ENCODE data around the gene GTF2H2C.
"Not testable (repeated sequence)": the region's sequence is repeated elsewhere in the genome, so short reads cannot be mapped to it uniquely, and the experiment has no call there.

DNA sequence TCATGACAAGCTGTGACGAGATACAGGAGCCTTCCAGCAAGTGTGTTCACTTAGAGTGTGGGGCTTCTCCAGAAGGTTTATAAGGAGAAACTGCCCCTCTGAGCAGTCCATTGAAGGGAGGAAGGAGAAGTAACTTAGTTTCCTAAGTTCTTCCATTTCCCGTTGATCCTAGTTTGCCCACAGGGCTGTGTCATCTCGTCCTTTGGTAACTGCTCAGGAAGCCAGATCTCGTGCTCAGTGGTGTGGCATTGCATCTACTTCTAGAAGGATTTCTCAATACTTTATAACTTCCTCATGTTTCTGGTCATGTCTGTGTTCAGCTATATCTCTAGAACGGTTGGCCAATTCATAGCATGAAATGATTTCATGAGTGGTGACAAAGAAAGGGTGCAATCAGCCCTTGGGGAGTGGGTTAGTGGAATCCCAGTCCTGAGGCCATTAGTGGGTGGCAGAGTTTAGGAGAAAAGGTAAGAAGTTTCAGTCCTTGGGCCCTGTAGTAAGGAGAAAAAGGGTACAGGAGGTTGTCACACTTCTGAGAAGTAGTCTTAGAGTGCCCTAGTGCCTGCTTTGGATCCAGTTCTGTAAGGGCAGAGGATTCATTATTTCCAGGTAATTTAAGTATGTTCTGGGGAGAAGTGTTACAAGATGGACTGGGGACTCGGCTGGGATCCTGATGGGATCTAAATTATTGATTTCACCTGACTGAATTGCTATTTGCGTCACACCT lies 36.3 kb downstream of the GTF2H2C start:
- TF ChIP-seq ZFP30 (CRISPR knock-in tag; IDR thresholded peaks at IDR 0.05); ISL1 (CRISPR knock-in tag; IDR thresholded peaks at IDR 0.05); PATZ1 (CRISPR knock-in tag; IDR thresholded peaks at IDR 0.05; ENCODE audit: borderline replicate concordance); ARNTL (CRISPR knock-in tag; IDR thresholded peaks at IDR 0.05; ENCODE audit: borderline replicate concordance, low read depth); ZFP3 (CRISPR knock-in tag; IDR thresholded peaks at IDR 0.05); CSRNP3 (CRISPR knock-in tag; IDR thresholded peaks at IDR 0.05); TOX (CRISPR knock-in tag; IDR thresholded peaks at IDR 0.05; ENCODE audit: borderline replicate concordance); SNAI2 (CRISPR knock-in tag; IDR thresholded peaks at IDR 0.05): not testable (repeated sequence)
- TF ChIP-seq, protein P1, sequence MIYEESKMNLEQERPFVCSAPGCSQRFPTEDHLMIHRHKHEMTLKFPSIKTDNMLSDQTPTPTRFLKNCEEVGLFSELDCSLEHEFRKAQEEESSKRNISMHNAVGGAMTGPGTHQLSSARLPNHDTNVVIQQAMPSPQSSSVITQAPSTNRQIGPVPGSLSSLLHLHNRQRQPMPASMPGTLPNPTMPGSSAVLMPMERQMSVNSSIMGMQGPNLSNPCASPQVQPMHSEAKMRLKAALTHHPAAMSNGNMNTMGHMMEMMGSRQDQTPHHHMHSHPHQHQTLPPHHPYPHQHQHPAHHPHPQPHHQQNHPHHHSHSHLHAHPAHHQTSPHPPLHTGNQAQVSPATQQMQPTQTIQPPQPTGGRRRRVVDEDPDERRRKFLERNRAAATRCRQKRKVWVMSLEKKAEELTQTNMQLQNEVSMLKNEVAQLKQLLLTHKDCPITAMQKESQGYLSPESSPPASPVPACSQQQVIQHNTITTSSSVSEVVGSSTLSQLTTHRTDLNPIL (CRISPR knock-in tag; IDR thresholded peaks at IDR 0.05; ENCODE audit: low read depth), result not testable (repeated sequence)
